Progenitor cell of endocrine pancreas (in vitro differentiated cells): Measurements from ENCODE around the gene ZNF626. TPM values are rescaled to one million over a fixed set of nuclear protein-coding genes. Genes with fewer than 3 reads are reported as not detected.

Experiments
- DNase-seq: peaks from one replicate; pipeline ENCODE4 v3.0.0; 2021; ENCODE audit warnings: low spot score; ENCODE audit not compliant: unreplicated experiment
- H3K27ac Mint-ChIP-seq: 2 replicates; pipeline ENCODE4 v1.8.0; 2021; ENCODE audit warnings: mild to moderate bottlenecking, moderate library complexity, mixed read lengths
- H3K27me3 Mint-ChIP-seq: 2 replicates; pipeline ENCODE4 v1.8.0; 2021; ENCODE audit warnings: mixed read lengths
- H3K36me3 Mint-ChIP-seq: 2 replicates; pipeline ENCODE4 v1.8.0; 2022; ENCODE audit warnings: mixed read lengths; ENCODE audit not compliant: insufficient read depth
- H3K4me1 Mint-ChIP-seq: 2 replicates; pipeline ENCODE4 v1.8.0; 2021; ENCODE audit warnings: low read depth, mixed read lengths
- H3K4me3 Mint-ChIP-seq: 2 replicates; pipeline ENCODE4 v1.8.0; 2021; ENCODE audit warnings: low read depth, mild to moderate bottlenecking, moderate library complexity, mixed read lengths
- H3K9me3 Mint-ChIP-seq: 2 replicates; pipeline ENCODE4 v1.8.0; 2021; ENCODE audit warnings: low read depth, mixed read lengths
- total RNA-seq: library from RNA; stranded (reverse); gene quantifications from 2 replicates; pipeline ENCODE4 v1.2.1, GENCODE V29; 2021
- TF ChIP-seq, protein P1 (sequence below): fragments of 200-600 bp; sonication (generic); IDR thresholded peaks from one replicate; pipeline ENCODE4 v1.5.0; 2021; ENCODE audit warnings: antibody characterized with exemption, mild to moderate bottlenecking; ENCODE audit not compliant: unreplicated experiment

The ZNF626 gene
- total RNA-seq, 1 donor from 2014 or later, result 36.2 TPM

GRCh38 chr19:20612711-20613316, 48.6 kb downstream of the ZNF626 start:
- H3K27ac Mint-ChIP-seq, result no peak overlapping the region
- H3K9me3 Mint-ChIP-seq, result peaks cover 5% of the 10 kb centered on the region

DNA sequence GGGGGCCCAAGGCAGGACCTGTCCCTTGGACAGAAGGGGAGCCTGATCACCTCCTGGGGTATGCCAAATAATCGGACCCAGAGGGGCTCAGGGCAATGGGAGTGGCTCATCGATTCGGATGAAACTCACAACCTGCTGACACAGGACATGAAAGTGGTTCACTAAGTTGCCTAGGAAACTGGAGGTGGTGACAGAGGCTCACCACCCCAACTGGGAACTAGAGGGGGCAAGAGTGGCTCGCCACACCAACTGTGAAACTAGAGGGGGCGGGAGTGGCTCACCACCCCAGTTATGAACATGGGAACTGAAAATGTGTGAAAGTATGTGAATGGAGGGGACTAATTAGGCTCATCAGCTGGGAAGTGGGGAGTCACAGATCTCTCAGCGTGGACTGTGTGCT, 49.5 kb downstream of the ZNF626 start:
- Mint-ChIP-seq H3K27ac (peak overlapping the region; percentile 10), H3K4me1 (peaks cover 2% of the 10 kb centered on the region), H3K36me3 (no peaks in the 10 kb centered on the region), H3K9me3 (peaks cover 5% of the 10 kb centered on the region), H3K27me3 (no peaks in the 10 kb centered on the region), H3K4me3 (no peak overlapping the region)
- DNase-seq, result no peak
- TF ChIP-seq, protein P1, sequence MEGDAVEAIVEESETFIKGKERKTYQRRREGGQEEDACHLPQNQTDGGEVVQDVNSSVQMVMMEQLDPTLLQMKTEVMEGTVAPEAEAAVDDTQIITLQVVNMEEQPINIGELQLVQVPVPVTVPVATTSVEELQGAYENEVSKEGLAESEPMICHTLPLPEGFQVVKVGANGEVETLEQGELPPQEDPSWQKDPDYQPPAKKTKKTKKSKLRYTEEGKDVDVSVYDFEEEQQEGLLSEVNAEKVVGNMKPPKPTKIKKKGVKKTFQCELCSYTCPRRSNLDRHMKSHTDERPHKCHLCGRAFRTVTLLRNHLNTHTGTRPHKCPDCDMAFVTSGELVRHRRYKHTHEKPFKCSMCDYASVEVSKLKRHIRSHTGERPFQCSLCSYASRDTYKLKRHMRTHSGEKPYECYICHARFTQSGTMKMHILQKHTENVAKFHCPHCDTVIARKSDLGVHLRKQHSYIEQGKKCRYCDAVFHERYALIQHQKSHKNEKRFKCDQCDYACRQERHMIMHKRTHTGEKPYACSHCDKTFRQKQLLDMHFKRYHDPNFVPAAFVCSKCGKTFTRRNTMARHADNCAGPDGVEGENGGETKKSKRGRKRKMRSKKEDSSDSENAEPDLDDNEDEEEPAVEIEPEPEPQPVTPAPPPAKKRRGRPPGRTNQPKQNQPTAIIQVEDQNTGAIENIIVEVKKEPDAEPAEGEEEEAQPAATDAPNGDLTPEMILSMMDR, result no peak

More at GRCh38 chr19:20612711-20613316, 48.6 kb downstream of the ZNF626 start:
- no peaks in the 10 kb centered on the region for H3K36me3 Mint-ChIP-seq
- H3K27me3 Mint-ChIP-seq, result no peaks in the 10 kb centered on the region
- no peak overlapping the region for H3K4me3 Mint-ChIP-seq
- peaks cover 2% of the 10 kb centered on the region for H3K4me1 Mint-ChIP-seq
- TF ChIP-seq, protein P1, result no peak
- no peak for DNase-seq

DNA sequence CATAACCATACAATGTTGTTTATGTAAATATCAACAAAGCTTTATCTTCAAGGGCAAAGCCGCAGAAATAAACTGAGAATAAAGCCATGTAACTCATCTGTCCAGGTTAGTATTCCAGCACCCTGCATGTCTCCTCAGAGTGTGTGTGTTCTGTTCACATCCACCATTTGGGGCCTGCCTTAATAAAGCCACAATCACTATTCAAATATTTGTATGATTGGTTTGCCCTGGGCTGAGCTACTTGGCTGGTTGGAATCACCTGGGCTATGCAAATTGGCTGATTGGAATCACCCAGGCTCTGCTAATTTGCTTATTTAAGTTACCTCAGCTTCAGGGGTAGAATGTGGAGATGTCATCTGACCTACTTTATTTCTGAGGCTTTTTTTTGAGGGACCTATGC, 53.4 kb downstream of the ZNF626 start:
- no peaks in the 10 kb centered on the region for H3K27me3 Mint-ChIP-seq
- H3K36me3 Mint-ChIP-seq, result no peaks in the 10 kb centered on the region
- H3K4me1 Mint-ChIP-seq, result peaks cover 2% of the 10 kb centered on the region
- DNase-seq, result no peak
- H3K27ac Mint-ChIP-seq, result no peak overlapping the region
- H3K4me3 Mint-ChIP-seq, result no peak overlapping the region
- H3K9me3 Mint-ChIP-seq, result peaks cover 5% of the 10 kb centered on the region
- TF ChIP-seq, protein P1, result no peak

Other genes with a start within 250 kb of the ZNF626 start
- gene ZNF737, start 95.8 kb downstream of the ZNF626 start, total RNA-seq, result 46.8 and 56.6 TPM in 2 replicates
- 30.6 and 31.2 TPM in 2 replicates for gene ZNF66, start 114.7 kb upstream of the ZNF626 start, total RNA-seq